ENCODE measurements around the gene SMARCB1.

DNA sequence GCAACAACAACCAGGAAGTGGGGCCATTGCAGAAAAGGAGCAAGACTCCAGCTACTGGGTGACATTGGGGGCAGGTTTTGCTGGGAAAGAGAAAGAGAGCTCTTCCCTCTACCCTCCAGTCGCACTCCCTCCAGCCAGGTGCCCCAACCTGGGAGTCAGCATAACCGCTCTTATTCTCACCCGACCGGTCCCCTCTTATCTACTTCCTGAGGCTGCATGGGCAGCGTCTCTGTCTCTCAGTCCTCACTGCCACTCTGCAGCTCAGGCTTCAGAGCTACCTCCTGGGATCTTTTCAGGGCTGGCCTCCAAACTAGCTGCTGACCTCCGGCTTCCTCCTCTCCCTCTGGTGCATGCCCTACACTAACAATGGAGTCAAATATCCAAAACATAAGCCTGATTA lies 41.0 kb upstream of the SMARCB1 start:
- TF ChIP-seq, protein P1, sequence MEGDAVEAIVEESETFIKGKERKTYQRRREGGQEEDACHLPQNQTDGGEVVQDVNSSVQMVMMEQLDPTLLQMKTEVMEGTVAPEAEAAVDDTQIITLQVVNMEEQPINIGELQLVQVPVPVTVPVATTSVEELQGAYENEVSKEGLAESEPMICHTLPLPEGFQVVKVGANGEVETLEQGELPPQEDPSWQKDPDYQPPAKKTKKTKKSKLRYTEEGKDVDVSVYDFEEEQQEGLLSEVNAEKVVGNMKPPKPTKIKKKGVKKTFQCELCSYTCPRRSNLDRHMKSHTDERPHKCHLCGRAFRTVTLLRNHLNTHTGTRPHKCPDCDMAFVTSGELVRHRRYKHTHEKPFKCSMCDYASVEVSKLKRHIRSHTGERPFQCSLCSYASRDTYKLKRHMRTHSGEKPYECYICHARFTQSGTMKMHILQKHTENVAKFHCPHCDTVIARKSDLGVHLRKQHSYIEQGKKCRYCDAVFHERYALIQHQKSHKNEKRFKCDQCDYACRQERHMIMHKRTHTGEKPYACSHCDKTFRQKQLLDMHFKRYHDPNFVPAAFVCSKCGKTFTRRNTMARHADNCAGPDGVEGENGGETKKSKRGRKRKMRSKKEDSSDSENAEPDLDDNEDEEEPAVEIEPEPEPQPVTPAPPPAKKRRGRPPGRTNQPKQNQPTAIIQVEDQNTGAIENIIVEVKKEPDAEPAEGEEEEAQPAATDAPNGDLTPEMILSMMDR (IDR thresholded peaks at IDR 0.05) = no peak
- no peak for TF ChIP-seq POLR2AphosphoS5 (IDR thresholded peaks at IDR 0.05)
- no peak for TF ChIP-seq POLR2A (IDR thresholded peaks at IDR 0.05)
